ENCODE data around the gene AMOTL2.

Gene AMOTL2

DNA sequence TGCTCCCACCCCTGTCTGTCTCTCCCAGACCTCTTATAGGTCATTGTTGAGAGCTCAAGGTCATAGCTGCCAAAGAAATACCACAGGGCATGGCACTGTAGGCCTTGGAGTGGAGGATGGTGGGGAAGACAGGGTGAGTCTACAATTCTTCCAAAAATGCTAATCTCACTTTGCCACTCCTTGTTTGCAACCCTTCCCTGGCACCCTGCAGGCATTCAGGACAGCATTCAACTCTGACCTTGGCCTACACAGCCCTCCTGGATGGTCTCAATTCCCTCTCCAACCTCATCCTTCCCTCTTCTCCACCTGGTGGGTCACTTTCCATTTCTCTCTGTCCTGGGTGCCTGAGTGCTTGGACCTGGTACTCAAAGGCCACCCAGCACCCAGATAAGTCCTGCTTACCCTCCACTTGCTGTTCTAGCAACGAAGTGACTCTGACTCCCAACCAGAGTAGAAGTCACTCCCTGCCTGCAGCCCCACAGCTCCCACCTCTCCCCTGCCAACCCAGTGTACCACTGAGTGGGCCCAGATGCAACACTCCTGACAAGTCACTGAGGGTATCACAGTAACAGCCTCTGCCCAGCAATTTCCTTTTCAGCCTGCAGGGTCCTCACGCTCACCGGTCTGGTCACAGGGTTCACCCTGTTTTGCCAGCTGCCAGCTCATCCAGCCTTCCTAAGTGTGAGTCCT lies 36.6 kb downstream of the AMOTL2 start:
- H3K79me2 ChIP-seq (ENCODE audit: control insufficient read depth, low read length): no peaks in the 10 kb centered on the region
- no peak overlapping the region for H3K4me2 ChIP-seq (ENCODE audit: low read length)
- TF ChIP-seq, protein P1, sequence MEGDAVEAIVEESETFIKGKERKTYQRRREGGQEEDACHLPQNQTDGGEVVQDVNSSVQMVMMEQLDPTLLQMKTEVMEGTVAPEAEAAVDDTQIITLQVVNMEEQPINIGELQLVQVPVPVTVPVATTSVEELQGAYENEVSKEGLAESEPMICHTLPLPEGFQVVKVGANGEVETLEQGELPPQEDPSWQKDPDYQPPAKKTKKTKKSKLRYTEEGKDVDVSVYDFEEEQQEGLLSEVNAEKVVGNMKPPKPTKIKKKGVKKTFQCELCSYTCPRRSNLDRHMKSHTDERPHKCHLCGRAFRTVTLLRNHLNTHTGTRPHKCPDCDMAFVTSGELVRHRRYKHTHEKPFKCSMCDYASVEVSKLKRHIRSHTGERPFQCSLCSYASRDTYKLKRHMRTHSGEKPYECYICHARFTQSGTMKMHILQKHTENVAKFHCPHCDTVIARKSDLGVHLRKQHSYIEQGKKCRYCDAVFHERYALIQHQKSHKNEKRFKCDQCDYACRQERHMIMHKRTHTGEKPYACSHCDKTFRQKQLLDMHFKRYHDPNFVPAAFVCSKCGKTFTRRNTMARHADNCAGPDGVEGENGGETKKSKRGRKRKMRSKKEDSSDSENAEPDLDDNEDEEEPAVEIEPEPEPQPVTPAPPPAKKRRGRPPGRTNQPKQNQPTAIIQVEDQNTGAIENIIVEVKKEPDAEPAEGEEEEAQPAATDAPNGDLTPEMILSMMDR (IDR thresholded peaks at IDR 0.05; ENCODE audit: low read depth, low read length, poor library complexity, severe bottlenecking): no peak
- no peak for TF ChIP-seq EZH2phosphoT487 (IDR thresholded peaks at IDR 0.05; ENCODE audit: borderline replicate concordance, low read length)
- H3K27ac ChIP-seq (ENCODE audit: low read depth, low read length): no peak overlapping the region
- no peaks in the 10 kb centered on the region for H3K27me3 ChIP-seq (ENCODE audit: control insufficient read depth, low read length)
- no peaks in the 10 kb centered on the region for H3K9me3 ChIP-seq (ENCODE audit: control insufficient read depth, insufficient read depth, low read length)
- H3K9me2 ChIP-seq (replicated peaks; ENCODE audit: control insufficient read depth, low read length): no peaks in the 10 kb centered on the region
- H3K36me3 ChIP-seq (ENCODE audit: control insufficient read depth, low read length): no peaks in the 10 kb centered on the region
- H3K4me1 ChIP-seq (ENCODE audit: control insufficient read depth, low read length): no peaks in the 10 kb centered on the region
- no peaks in the 10 kb centered on the region for H3F3A ChIP-seq (ENCODE audit: control insufficient read depth, insufficient read depth)
- H4K20me1 ChIP-seq (ENCODE audit: control insufficient read depth, insufficient read depth, low read depth, low read length): no peaks in the 10 kb centered on the region
- H3K4me3 ChIP-seq (ENCODE audit: low read length): no peak overlapping the region

DNA sequence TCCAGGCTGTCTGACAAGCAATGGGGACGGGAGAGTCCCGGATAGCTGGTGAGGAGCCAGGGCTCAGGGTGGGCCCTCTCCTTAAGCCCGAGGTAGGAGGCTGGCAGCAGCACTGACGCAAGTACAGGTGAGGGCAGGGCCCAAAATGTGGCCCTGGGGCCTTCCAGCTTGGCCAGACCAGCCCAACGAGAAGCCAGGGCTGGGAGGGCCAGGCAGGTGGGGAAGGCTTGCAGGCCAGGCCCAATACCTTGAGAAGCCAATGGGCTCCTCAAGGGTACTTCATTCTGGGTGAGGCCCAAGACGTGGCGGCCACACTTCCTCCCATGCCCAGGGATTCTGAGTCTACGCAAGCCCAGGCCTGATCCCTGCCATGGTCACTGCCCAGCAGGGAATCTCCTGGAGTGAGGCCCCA lies 37.2 kb downstream of the AMOTL2 start:
- Histone ChIP-seq H3K9me3 (ENCODE audit: control insufficient read depth, insufficient read depth, low read length) (no peaks in the 10 kb centered on the region), H3K36me3 (ENCODE audit: control insufficient read depth, low read length) (no peaks in the 10 kb centered on the region), H3K4me1 (ENCODE audit: control insufficient read depth, low read length) (no peaks in the 10 kb centered on the region), H3K79me2 (ENCODE audit: control insufficient read depth, low read length) (no peaks in the 10 kb centered on the region), H3K9me2 (replicated peaks; ENCODE audit: control insufficient read depth, low read length) (no peaks in the 10 kb centered on the region), H3K4me3 (ENCODE audit: low read length) (no peak overlapping the region), H3K27ac (ENCODE audit: low read depth, low read length) (no peak overlapping the region), H3K4me2 (ENCODE audit: low read length) (no peak overlapping the region), H4K20me1 (ENCODE audit: control insufficient read depth, insufficient read depth, low read depth, low read length) (no peaks in the 10 kb centered on the region), H3F3A (ENCODE audit: control insufficient read depth, insufficient read depth) (no peaks in the 10 kb centered on the region), H3K27me3 (ENCODE audit: control insufficient read depth, low read length) (no peaks in the 10 kb centered on the region)
- TF ChIP-seq, protein P1 (IDR thresholded peaks at IDR 0.05; ENCODE audit: low read depth, low read length, poor library complexity, severe bottlenecking): no peak
- no peak for TF ChIP-seq EZH2phosphoT487 (IDR thresholded peaks at IDR 0.05; ENCODE audit: borderline replicate concordance, low read length)

DNA sequence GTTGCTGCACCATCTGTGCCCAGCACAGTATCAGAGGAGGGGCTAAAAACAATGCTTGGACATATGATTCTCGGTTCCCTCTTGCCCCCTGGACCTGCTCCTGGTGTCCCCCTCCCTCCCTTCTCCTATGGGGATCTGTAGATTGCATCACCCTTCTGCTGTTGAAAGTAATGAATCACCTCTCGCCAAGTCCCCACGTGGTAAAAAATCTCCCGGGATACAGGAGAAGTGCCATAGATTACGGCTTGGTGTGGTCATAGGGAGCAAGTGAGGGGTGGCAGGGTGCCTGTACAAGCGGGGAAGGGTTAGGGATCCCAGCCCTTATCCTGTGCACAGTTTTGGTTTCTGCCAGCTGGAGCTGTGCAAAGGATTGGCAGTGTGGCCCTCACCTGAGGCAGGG lies 37.7 kb downstream of the AMOTL2 start:
- no peak overlapping the region for H3K4me2 ChIP-seq (ENCODE audit: low read length)

More for the DNA sequence above, 37.7 kb downstream of the AMOTL2 start:
- Histone ChIP-seq H3K36me3 (ENCODE audit: control insufficient read depth, low read length) (no peaks in the 10 kb centered on the region), H3K79me2 (ENCODE audit: control insufficient read depth, low read length) (no peaks in the 10 kb centered on the region), H3K4me3 (ENCODE audit: low read length) (no peak overlapping the region), H3K4me1 (ENCODE audit: control insufficient read depth, low read length) (no peaks in the 10 kb centered on the region), H3K27ac (ENCODE audit: low read depth, low read length) (no peak overlapping the region), H3F3A (ENCODE audit: control insufficient read depth, insufficient read depth) (no peaks in the 10 kb centered on the region), H3K27me3 (ENCODE audit: control insufficient read depth, low read length) (no peaks in the 10 kb centered on the region), H4K20me1 (ENCODE audit: control insufficient read depth, insufficient read depth, low read depth, low read length) (no peaks in the 10 kb centered on the region), H3K9me3 (ENCODE audit: control insufficient read depth, insufficient read depth, low read length) (no peaks in the 10 kb centered on the region), H3K9me2 (replicated peaks; ENCODE audit: control insufficient read depth, low read length) (no peaks in the 10 kb centered on the region)
- TF ChIP-seq, protein P1 (IDR thresholded peaks at IDR 0.05; ENCODE audit: low read depth, low read length, poor library complexity, severe bottlenecking): no peak
- no peak for TF ChIP-seq EZH2phosphoT487 (IDR thresholded peaks at IDR 0.05; ENCODE audit: borderline replicate concordance, low read length)

Data from DOHH2 (cell line).